Uterus (tissue), 4 donors: ENCODE measurements around the gene TNFRSF21. TPM values are rescaled to one million over a fixed set of nuclear protein-coding genes. Genes with fewer than 3 reads are reported as not detected.

Source experiments
- DNase-seq, 2 donors: peaks; one replicate each; pipeline ENCODE4 v3.0.0-alpha.2; 2019 to 2020
- H3K27ac ChIP-seq, 2 donors: fragments of 200-600 bp; sonication (generic); 1 replicate in 1 of 2; 2 replicates in 1 of 2; pipeline ENCODE4 v1.5.1; 2016 to 2018
- H3K27me3 ChIP-seq, 2 donors: fragments of 200-600 bp; sonication (generic); one replicate each; pipeline ENCODE4 v1.5.1; 2018 to 2019; ENCODE audit warnings: control low read depth in 1 of 2
- H3K36me3 ChIP-seq, 2 donors: fragments of 200-600 bp; sonication (generic); one replicate each; pipeline ENCODE4 v1.5.1; 2019; ENCODE audit warnings: control low read depth in 1 of 2
- H3K4me1 ChIP-seq, 2 donors: fragments of 200-600 bp; sonication (generic); one replicate each; pipeline ENCODE4 v1.5.1; 2018 to 2019; ENCODE audit warnings: control low read depth in 1 of 2
- H3K4me3 ChIP-seq, 2 donors: fragments of 200-600 bp; sonication (generic); 1 replicate in 1 of 2; 2 replicates in 1 of 2; pipeline ENCODE4 v1.5.1; 2018 to 2019; ENCODE audit warnings: mild to moderate bottlenecking in 1 of 2
- H3K9me3 ChIP-seq, 2 donors: fragments of 200-600 bp; sonication (generic); one replicate each; pipeline ENCODE4 v1.5.1; 2019; ENCODE audit warnings: control low read depth in 1 of 2
- CTCF ChIP-seq, 4 experiments: fragments of 200-600 bp in 2 of 4; fragments of 450-650 bp in 2 of 4; sonication (generic) in 2 of 4; IDR thresholded peaks; one replicate each; pipeline ENCODE4 v1.5.1; 2016 to 2019; ENCODE audit warnings: antibody characterized with exemption in 4 of 4, mild to moderate bottlenecking in 2 of 4, moderate library complexity in 1 of 4
- POLR2A ChIP-seq, 2 donors: fragments of 450-650 bp; IDR thresholded peaks; one replicate each; pipeline ENCODE4 v1.6.1; 2016; ENCODE audit warnings: antibody characterized with exemption in 2 of 2, mild to moderate bottlenecking in 1 of 2, moderate library complexity in 1 of 2
- intact Hi-C: fragments of 100-400 bp; cut with DNase I; formaldehyde crosslinking; loops from one replicate; pipeline ENCODE4 v1.15.1; 2023; ENCODE audit warnings: low total_unique reads
- total RNA-seq, 4 donors: library from RNA; depleted of rRNA in 3 of 4; stranded (reverse); fragments of >200 nt in 3 of 4; gene quantifications; one replicate each; pipeline versions ENCODE4 v1.1.0 to v1.2.4, GENCODE V29; 2014 to 2023
- donor health status: DM: yes; HTN: yes; CAD: no.

TNFRSF21 gene
- total RNA-seq, 4 donors from 2014 or later = 1.0 to 33.1 (median 13.2) TPM

- Histone ChIP-seq H3K27ac (no peak overlapping the region), H3K9me3 (no peaks in the 10 kb centered on the region), H3K36me3 (no peaks in the 10 kb centered on the region), H3K27me3 (no peaks in the 10 kb centered on the region), H3K4me1 (no peaks in the 10 kb centered on the region), H3K4me3 (no peak overlapping the region)
- no peak for DNase-seq
- TF ChIP-seq CTCF (IDR thresholded peaks at IDR 0.05) = no peak
- no peak for TF ChIP-seq POLR2A (IDR thresholded peaks at IDR 0.05)
- intact Hi-C loops = no loop called here
Measured at GRCh38 chr6:47203266-47203937, 106.3 kb downstream of the TNFRSF21 start.

- no peaks in the 10 kb centered on the region for H3K27me3 ChIP-seq
- intact Hi-C loops = no loop called here
- no peaks in the 10 kb centered on the region for H3K9me3 ChIP-seq
- no peaks in the 10 kb centered on the region for H3K36me3 ChIP-seq
- H3K4me3 ChIP-seq = no peak overlapping the region
- no peak for DNase-seq
- TF ChIP-seq POLR2A (IDR thresholded peaks at IDR 0.05) (no peak), CTCF (IDR thresholded peaks at IDR 0.05) (no peak)
- no peak overlapping the region for H3K27ac ChIP-seq
- H3K4me1 ChIP-seq = no peaks in the 10 kb centered on the region
Measured at GRCh38 chr6:47202644-47203205, 107.0 kb downstream of the TNFRSF21 start.

- H3K27ac ChIP-seq = no peak overlapping the region
- no peak overlapping the region for H3K4me3 ChIP-seq
- H3K9me3 ChIP-seq = no peaks in the 10 kb centered on the region
- intact Hi-C loops = no loop called here
- no peaks in the 10 kb centered on the region for H3K36me3 ChIP-seq
- H3K4me1 ChIP-seq = no peaks in the 10 kb centered on the region
- TF ChIP-seq POLR2A (IDR thresholded peaks at IDR 0.05) (no peak), CTCF (IDR thresholded peaks at IDR 0.05) (no peak)
- DNase-seq = no peak
- H3K27me3 ChIP-seq = no peaks in the 10 kb centered on the region
Measured at GRCh38 chr6:47200536-47201334, 109.0 kb downstream of the TNFRSF21 start.

GRCh38 chr6:47197682-47198640 is 111.7 kb downstream of the TNFRSF21 start:
- TF ChIP-seq CTCF (IDR thresholded peaks at IDR 0.05) (no peak), POLR2A (IDR thresholded peaks at IDR 0.05) (no peak)
- Histone ChIP-seq H3K4me1 (peaks cover 0 to 3% of the 10 kb centered on the region in 2 donors), H3K27me3 (no peaks in the 10 kb centered on the region), H3K27ac (no peak overlapping the region), H3K36me3 (no peaks in the 10 kb centered on the region), H3K9me3 (no peaks in the 10 kb centered on the region), H3K4me3 (no peak overlapping the region)
- DNase-seq = no peak
- intact Hi-C loops = no loop called here
